SK-N-SH (cell line): ENCODE data around the gene TMX4. TPM values are rescaled to one million over a fixed set of nuclear protein-coding genes. Genes with fewer than 3 reads are reported as not detected.

Experiments
- CTCF ChIA-PET: fragments of 300-600, 350-600 bp; formaldehyde crosslinking; extraction: SDS; loops from one replicate; lab custom pipeline; 2021; lab: Yijun Ruan, JAX
- POLR2A ChIA-PET: fragments of 350-600 bp; sonication (Branson Sonifier 250); formaldehyde crosslinking; extraction: SDS; loops from one replicate; lab custom pipeline; 2020; ENCODE audit warnings: antibody characterized with exemption, inconsistent platforms; lab: Yijun Ruan, JAX
- DNase-seq: peaks from one replicate; pipeline ENCODE4 v3.0.0; 2012
- H2AFZ ChIP-seq: fragments of 200-600 bp; sonication (generic); 2 replicates; pipeline ENCODE4 v1.8.1; 2016; ENCODE audit warnings: antibody characterized with exemption, mild to moderate bottlenecking, low read depth
- H3F3A ChIP-seq: fragments of 200-600 bp; sonication (generic); replicated peaks from 2 replicates; pipeline ENCODE3; 2016; ENCODE audit warnings: antibody characterized with exemption, mild to moderate bottlenecking; ENCODE audit not compliant: insufficient read depth
- H3K27ac ChIP-seq, 2 experiments: fragments of 200-500 bp in 1 of 2; fragments of 200-600 bp in 1 of 2; sonication (Bioruptor generic) in 1 of 2; sonication (generic), shearing (Covaris generic) in 1 of 2; 2 replicates each; pipeline versions ENCODE4 v1.5.1 to v1.6.1; 2014 to 2016; ENCODE audit warnings: low read depth in 2 of 2, inconsistent platforms in 1 of 2, low read length in 1 of 2, mild to moderate bottlenecking in 1 of 2, mixed read lengths in 1 of 2
- H3K27me3 ChIP-seq: fragments of 200-600 bp; sonication (generic), shearing (Covaris generic); 2 replicates; pipeline ENCODE4 v1.6.1; 2016; ENCODE audit warnings: mixed run types; ENCODE audit not compliant: insufficient read depth
- H3K36me3 ChIP-seq, 2 experiments: fragments of 200-500 bp in 1 of 2; fragments of 200-600 bp in 1 of 2; sonication (Bioruptor generic) in 1 of 2; sonication (generic) in 1 of 2; replicated peaks in 1 of 2; 2 replicates each; pipeline versions ENCODE3 to v1.5.1; 2014 to 2016; ENCODE audit warnings: low read length in 1 of 2, mild to moderate bottlenecking in 1 of 2; ENCODE audit not compliant: insufficient read depth in 2 of 2, control insufficient read depth in 1 of 2
- H3K4me1 ChIP-seq, 2 experiments: fragments of 200-500 bp in 1 of 2; fragments of 200-600 bp in 1 of 2; sonication (Bioruptor generic) in 1 of 2; sonication (generic), shearing (Covaris generic) in 1 of 2; 2 replicates each; pipeline versions ENCODE4 v1.5.1 to v1.6.1; 2014 to 2016; ENCODE audit warnings: low read depth in 1 of 2, low read length in 1 of 2, mixed run types in 1 of 2; ENCODE audit not compliant: insufficient read depth in 2 of 2, control insufficient read depth in 1 of 2
- H3K4me2 ChIP-seq: fragments of 200-600 bp; sonication (generic), shearing (Covaris generic); 2 replicates; pipeline ENCODE4 v1.6.1; 2017; ENCODE audit warnings: mixed run types
- H3K4me3 ChIP-seq, 2 experiments: fragments of 200-500 bp in 1 of 2; fragments of 200-600 bp in 1 of 2; sonication (Bioruptor generic) in 1 of 2; sonication (generic), shearing (Covaris generic) in 1 of 2; 2 replicates each; pipeline versions ENCODE4 v1.5.1 to v1.8.1; 2014 to 2016; ENCODE audit warnings: low read depth in 2 of 2, inconsistent platforms in 1 of 2, low read length in 1 of 2, mild to moderate bottlenecking in 1 of 2, mixed read lengths in 1 of 2, moderate library complexity in 1 of 2
- H3K79me2 ChIP-seq: fragments of 200-600 bp; sonication (generic); 2 replicates; pipeline ENCODE4 v1.8.1; 2017; ENCODE audit warnings: mild to moderate bottlenecking; ENCODE audit not compliant: insufficient read depth
- H3K9ac ChIP-seq: fragments of 200-600 bp; sonication (generic); 2 replicates; pipeline ENCODE4 v1.6.1; 2017; ENCODE audit warnings: mixed run types
- H3K9me2 ChIP-seq: fragments of 200-600 bp; sonication (generic); 2 replicates; pipeline ENCODE4 v1.6.1; 2017; ENCODE audit warnings: mixed run types
- H3K9me3 ChIP-seq: fragments of 200-600 bp; sonication (generic); 2 replicates; pipeline ENCODE4 v1.6.1; 2017; ENCODE audit warnings: mixed run types, mild to moderate bottlenecking, moderate library complexity
- H4K20me1 ChIP-seq: fragments of 200-600 bp; sonication (generic); 2 replicates; pipeline ENCODE4 v1.6.1; 2017; ENCODE audit warnings: mild to moderate bottlenecking, mixed run types; ENCODE audit not compliant: insufficient read depth
- FOSL2 ChIP-seq: IDR thresholded peaks from 2 replicates; pipeline ENCODE4 v1.4.0; 2012; ENCODE audit warnings: low read depth, mild to moderate bottlenecking, moderate library complexity, borderline replicate concordance
- FOXM1 ChIP-seq: IDR thresholded peaks from 2 replicates; pipeline ENCODE4 v1.4.0; 2012; ENCODE audit warnings: low read depth, mild to moderate bottlenecking
- GABPA ChIP-seq: IDR thresholded peaks from 2 replicates; pipeline ENCODE4 v1.4.0; 2012; ENCODE audit warnings: low read depth, mild to moderate bottlenecking
- GATA2 ChIP-seq: sonication (generic); formaldehyde crosslinking; IDR thresholded peaks from 2 replicates; pipeline ENCODE4 v1.5.0; 2020; ENCODE audit warnings: mild to moderate bottlenecking, missing genetic modification reagents
- MEF2A ChIP-seq: IDR thresholded peaks from 2 replicates; pipeline ENCODE4 v1.4.0; 2012; ENCODE audit warnings: low read depth, borderline replicate concordance
- MXI1 ChIP-seq: IDR thresholded peaks from 2 replicates; pipeline ENCODE4 v1.6.1; 2012; ENCODE audit warnings: mild to moderate bottlenecking, low read depth, low read length, improper control_type of control experiment
- POLR2AphosphoS5 ChIP-seq: IDR thresholded peaks from 2 replicates; pipeline ENCODE4 v1.6.1; 2012; ENCODE audit warnings: low read depth, low read length
- SIN3A ChIP-seq: IDR thresholded peaks from 2 replicates; pipeline ENCODE4 v1.6.1; 2012; ENCODE audit warnings: low read depth, mild to moderate bottlenecking, low read length, moderate library complexity, borderline replicate concordance
- SMC3 ChIP-seq: IDR thresholded peaks from 2 replicates; pipeline ENCODE4 v1.6.1; 2012; ENCODE audit warnings: low read depth, low read length, improper control_type of control experiment
- YY1 ChIP-seq: IDR thresholded peaks from 2 replicates; pipeline ENCODE4 v1.4.0; 2012; ENCODE audit warnings: low read depth, mild to moderate bottlenecking
- WGBS: methylation state at CpG from one replicate; pipeline ENCODE4 v1.1.6; 2017; ENCODE audit warnings: low lambda C conversion rate; 5-methylcytosine and 5-hydroxymethylcytosine counted together
- polyA plus RNA-seq, 3 experiments: library from polyadenylated mRNA; depleted of rRNA; stranded (reverse); fragments of >200 nt; gene quantifications; 2 replicates each; pipeline ENCODE4 v1.2.3, GENCODE V29; 2012
- TF ChIP-seq, protein P1 (sequence below): IDR thresholded peaks from 2 replicates; pipeline ENCODE4 v1.4.0; 2012; ENCODE audit warnings: low read depth
- TF ChIP-seq, protein P2 (sequence below): IDR thresholded peaks from 2 replicates; pipeline ENCODE4 v1.4.0; 2012; ENCODE audit warnings: low read depth, borderline replicate concordance
- TF ChIP-seq, protein P3 (sequence below): IDR thresholded peaks from 2 replicates; pipeline ENCODE4 v1.4.0; 2012; ENCODE audit warnings: low read depth, borderline replicate concordance

Gene TMX4
- polyA plus RNA-seq, 1 of the 3 experiments (the other 2 are of a cell fraction): 10.9 TPM

DNA sequence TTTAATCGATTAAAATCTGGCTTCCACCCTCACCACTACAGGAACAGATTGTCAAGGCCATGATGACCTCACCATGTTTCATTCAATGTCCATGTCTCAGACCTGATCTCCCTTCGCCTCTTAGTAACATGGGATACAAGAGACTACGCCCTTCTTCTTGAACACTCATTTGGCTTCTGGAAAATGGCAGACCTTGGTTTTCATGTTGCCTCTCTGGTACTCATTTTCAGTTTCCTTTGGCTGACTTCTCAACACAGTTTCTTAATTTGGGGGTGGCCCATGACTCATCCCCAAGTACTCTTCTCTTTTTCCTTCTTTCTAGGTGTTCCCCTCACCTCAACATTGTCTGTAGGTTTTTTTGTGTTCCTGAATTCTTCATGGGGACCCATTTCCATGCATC lies 22.7 kb downstream of the TMX4 start:
- H3K36me3 ChIP-seq: peaks cover 51 to 88% of the 10 kb centered on the region in 2 experiments
- POLR2A ChIA-PET: no interaction called here
- H2AFZ ChIP-seq: no peak overlapping the region
- 88% methylated on average over 3 of the region's 3 CpGs for WGBS
- no peak overlapping the region for H3K27ac ChIP-seq
- DNase-seq: no peak
- TF ChIP-seq, protein P1, sequence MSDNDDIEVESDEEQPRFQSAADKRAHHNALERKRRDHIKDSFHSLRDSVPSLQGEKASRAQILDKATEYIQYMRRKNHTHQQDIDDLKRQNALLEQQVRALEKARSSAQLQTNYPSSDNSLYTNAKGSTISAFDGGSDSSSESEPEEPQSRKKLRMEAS: no peak
- no peak for TF ChIP-seq GATA2 (CRISPR knock-in tag)
- TF ChIP-seq POLR2AphosphoS5: no peak
- TF ChIP-seq GABPA: no peak
- TF ChIP-seq MEF2A: no peak
- no peak for TF ChIP-seq MXI1
- TF ChIP-seq, protein P2, sequence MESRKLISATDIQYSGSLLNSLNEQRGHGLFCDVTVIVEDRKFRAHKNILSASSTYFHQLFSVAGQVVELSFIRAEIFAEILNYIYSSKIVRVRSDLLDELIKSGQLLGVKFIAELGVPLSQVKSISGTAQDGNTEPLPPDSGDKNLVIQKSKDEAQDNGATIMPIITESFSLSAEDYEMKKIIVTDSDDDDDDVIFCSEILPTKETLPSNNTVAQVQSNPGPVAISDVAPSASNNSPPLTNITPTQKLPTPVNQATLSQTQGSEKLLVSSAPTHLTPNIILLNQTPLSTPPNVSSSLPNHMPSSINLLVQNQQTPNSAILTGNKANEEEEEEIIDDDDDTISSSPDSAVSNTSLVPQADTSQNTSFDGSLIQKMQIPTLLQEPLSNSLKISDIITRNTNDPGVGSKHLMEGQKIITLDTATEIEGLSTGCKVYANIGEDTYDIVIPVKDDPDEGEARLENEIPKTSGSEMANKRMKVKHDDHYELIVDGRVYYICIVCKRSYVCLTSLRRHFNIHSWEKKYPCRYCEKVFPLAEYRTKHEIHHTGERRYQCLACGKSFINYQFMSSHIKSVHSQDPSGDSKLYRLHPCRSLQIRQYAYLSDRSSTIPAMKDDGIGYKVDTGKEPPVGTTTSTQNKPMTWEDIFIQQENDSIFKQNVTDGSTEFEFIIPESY: no peak
- no peaks in the 10 kb centered on the region for H3K27me3 ChIP-seq
- no peak overlapping the region for H3K4me3 ChIP-seq
- no peaks in the 10 kb centered on the region for H3K4me1 ChIP-seq
- no peak overlapping the region for H3K9ac ChIP-seq
- H3F3A ChIP-seq: no peaks in the 10 kb centered on the region
- H3K9me2 ChIP-seq: no peaks in the 10 kb centered on the region
- no peaks in the 10 kb centered on the region for H4K20me1 ChIP-seq
- H3K79me2 ChIP-seq: no peaks in the 10 kb centered on the region
- no peak overlapping the region for H3K4me2 ChIP-seq
- peaks cover 8% of the 10 kb centered on the region; the same call in 1 of the 2 replicates for H3K9me3 ChIP-seq
- CTCF ChIA-PET: interaction anchor here (1.1 to 2.2 kb wide), 2 partner anchors 60 to 726 kb away, joined by 3 to 12 read pairs; no protein-coding TSS in a partner anchor

DNA sequence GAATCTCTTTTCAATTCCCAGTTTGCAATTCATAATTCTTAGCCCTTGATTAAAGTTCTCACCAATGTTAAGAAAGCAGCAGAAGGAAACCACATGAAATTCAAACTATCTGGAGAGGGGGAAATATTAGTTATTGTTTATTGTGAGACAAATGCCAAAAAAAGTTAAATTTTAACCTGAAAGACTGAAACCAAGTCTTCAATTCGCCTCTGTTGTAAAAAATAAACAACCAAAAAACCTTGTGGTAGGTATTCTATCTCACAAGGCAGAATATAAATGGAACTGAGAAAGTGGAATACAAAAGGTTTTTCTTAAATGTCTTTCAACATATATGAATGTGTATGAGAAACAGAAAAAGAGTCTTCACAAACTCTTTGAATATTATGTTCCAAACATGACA lies 24.8 kb downstream of the TMX4 start:
- H3K4me1 ChIP-seq: no peaks in the 10 kb centered on the region
- no peaks in the 10 kb centered on the region for H3F3A ChIP-seq
- H3K9me3 ChIP-seq: peaks cover 8% of the 10 kb centered on the region; the same call in 1 of the 2 replicates
- H3K9ac ChIP-seq: no peak overlapping the region
- TF ChIP-seq YY1: no peak
- no peak for TF ChIP-seq FOXM1
- TF ChIP-seq, protein P3, sequence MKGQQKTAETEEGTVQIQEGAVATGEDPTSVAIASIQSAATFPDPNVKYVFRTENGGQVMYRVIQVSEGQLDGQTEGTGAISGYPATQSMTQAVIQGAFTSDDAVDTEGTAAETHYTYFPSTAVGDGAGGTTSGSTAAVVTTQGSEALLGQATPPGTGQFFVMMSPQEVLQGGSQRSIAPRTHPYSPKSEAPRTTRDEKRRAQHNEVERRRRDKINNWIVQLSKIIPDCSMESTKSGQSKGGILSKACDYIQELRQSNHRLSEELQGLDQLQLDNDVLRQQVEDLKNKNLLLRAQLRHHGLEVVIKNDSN: no peak
- no peak for TF ChIP-seq FOSL2
- no peak for TF ChIP-seq SMC3
- TF ChIP-seq, protein P1: no peak
- no peak for TF ChIP-seq SIN3A
- no peak overlapping the region for H3K27ac ChIP-seq
- no peak overlapping the region for H2AFZ ChIP-seq
- peaks cover 48 to 83% of the 10 kb centered on the region in 2 experiments for H3K36me3 ChIP-seq
- ChIA-PET CTCF (interaction anchor here (1.1 to 2.2 kb wide), 2 partner anchors 58 kb away, joined by 3 to 12 read pairs; no protein-coding TSS in a partner anchor), POLR2A (no interaction called here)
- no peak for DNase-seq
- 74% methylated on average over 1 of the region's 1 CpG for WGBS
- no peaks in the 10 kb centered on the region for H3K79me2 ChIP-seq
- H3K4me2 ChIP-seq: no peak overlapping the region
- no peak overlapping the region for H3K4me3 ChIP-seq
- H4K20me1 ChIP-seq: no peaks in the 10 kb centered on the region
- H3K9me2 ChIP-seq: no peaks in the 10 kb centered on the region
- no peaks in the 10 kb centered on the region for H3K27me3 ChIP-seq
